GM21360 (cell line): ENCODE measurements around the gene ATG4D.

Experiments
- ATAC-seq: cut with Tn5 transposase; IDR thresholded peaks from one replicate; pipeline ENCODE4 v1.9.1; 2021; ENCODE audit warnings: mild to moderate bottlenecking, moderate library complexity; ENCODE audit not compliant: unreplicated experiment

The ATG4D gene

DNA sequence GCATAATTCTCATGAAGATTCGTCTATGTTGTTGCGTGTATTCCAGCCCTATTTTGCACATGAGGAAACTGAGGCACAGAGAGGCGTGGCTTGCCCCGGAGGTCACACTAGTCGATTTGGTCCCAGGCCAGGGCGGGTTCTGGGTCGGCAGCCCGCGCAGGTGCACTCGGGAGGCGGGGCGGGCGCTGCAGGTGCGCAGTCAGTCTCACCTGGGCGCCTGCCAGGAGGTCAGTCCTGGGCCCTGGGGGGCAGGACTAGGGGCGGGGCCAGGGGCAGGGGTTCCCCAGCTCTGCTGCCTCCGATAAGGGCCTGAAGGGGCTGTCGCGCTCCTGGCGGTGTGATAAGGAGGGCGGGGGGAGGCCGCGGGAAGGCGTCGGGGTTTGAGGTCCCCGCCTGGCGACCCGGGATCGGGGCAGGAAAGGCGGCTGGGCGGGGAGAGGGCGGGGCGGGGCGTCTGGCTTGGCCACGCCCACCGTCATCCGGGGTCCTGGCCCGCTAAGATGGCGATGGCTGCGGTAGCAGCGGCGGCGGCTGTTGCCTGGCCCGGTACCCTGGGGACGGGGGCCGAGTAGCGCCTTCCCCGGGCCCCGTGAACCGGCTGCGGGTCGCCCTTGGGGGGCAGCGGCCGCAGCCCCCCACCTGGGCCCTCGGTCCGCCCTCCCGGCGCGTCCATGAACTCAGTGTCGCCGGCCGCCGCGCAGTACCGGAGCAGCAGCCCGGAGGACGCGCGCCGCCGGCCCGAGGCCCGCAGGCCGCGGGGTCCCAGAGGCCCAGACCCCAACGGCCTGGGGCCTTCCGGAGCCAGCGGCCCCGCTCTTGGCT, at the start of gene ATG4D:
Gene ATG4D (plus strand): TSS at position 485 of the 822 bp plus-strand sequence. CDS start 187 bp downstream, at position 672.
- peak; percentile 50 for ATAC-seq

DNA sequence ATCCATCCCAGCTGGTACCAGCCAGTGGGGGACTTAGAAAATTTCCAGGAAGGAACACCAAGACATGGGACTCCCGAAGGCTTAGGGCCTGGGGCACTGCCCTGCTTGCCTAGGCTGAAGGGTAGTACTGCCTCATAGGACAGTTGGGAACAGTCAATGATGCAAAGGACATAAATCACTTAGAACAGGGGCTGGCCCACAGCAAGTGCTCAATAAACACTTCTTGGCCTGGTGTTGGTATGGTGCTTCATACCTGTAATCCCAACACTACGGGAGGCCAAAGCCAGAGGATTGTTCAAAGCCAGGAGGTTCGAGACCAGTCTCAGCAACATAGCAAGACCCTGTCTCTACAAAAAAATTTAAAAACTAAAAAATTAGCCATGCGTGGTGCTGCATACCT, 46.3 kb upstream of the ATG4D start:
- no peak for ATAC-seq

DNA sequence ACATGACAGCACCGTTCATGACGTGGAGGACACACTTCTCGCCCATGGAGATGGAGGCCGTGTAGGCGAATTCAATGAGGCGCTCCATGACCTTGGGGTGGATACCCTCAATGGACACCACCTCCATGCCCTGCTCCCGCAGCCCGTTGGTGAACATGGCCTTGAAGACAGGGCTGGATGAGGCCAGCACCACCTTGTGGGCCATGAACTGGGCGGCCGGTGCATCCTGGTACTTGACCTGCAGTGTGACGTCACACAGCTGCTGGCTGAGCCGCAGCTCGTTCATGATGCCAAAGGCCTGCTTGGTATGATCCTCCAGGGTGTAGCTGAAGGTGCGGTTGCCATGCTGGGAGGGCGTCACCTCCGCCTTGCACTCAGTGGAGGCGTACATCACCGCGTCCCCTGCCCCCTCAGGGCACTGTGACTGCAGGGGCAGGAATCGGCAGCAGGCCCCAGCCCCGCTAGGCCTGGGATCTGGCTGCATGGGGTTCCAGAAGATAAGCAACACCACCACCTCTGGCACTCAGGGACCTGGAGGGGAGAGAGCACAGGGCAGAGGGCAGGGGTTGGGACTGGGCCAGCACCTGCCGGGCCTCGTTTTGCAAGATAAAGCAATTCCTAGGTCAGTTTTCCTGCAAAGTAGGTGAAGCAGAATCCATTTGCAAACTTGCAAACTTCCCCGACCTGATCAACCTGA, 44.0 kb upstream of the ATG4D start:
- no peak for ATAC-seq

DNA sequence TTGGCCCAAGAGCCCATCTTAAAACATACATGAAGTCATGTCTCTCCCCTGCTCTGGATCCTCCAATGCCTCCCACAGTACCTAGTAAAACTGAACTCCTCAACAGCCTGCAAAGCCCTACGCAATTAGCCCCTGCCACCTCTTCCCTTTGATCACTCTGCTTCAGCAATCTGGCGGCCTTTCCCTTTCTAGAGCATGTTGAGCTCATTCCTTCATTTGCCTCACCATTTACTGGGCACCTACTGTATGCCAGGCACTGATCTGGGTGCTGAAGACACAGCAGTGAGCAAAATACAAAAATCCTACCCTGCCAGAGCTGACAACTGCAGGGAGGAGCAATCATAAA, 43.5 kb upstream of the ATG4D start:
- ATAC-seq = no peak

DNA sequence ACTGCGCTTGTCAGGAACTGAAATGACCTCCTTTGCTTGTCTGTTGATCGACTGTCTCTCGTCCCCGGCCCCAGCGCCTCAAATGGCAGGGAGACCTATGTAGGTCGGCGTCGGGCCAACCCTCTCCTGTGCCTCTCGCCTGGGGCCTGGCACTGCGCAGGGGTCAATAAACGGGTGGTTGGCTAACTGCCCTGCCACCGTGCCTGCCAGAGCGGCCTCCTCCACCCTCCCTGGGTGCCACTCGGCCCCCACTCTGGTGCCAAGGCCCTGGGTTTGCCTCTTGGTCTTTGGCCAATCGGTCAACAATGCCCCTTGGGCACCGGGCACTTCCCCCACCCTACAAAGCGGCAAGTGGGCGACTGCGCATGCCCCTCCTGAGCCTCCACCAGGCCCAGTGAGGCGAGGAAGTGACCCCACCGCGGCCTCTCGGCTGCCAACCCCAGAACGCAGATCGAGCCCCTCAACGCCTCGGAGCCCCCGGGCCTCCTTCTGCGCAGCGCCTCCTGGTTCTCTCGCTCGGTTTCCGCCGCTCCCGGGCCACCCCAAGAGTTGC, 41.7 kb upstream of the ATG4D start:
- ATAC-seq = peak; percentile 31

DNA sequence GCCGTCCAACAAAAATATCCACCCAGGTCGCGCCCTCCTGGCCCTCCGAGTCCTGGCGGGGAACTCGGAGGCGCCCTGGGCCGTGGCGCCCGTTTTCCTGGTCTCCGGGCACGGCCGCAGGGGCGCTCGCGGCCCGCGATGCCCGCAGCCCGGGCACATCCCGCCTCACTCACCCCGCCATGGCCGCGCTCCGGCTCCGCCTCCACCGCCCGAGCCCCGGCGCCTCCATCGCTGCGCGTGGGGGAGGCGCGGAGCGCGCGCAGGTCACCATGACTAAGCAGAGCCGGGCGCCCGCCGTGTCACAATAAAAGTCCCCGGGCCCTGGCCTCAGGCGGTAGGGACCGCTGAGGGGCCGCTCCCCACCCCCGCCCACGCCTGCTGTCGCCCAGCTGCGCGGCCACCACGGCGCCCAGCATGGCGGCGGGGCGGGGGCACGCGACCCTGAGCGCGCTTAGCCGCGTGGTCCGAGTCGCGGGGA, 41.1 kb upstream of the ATG4D start:
- peak; percentile 71 for ATAC-seq

DNA sequence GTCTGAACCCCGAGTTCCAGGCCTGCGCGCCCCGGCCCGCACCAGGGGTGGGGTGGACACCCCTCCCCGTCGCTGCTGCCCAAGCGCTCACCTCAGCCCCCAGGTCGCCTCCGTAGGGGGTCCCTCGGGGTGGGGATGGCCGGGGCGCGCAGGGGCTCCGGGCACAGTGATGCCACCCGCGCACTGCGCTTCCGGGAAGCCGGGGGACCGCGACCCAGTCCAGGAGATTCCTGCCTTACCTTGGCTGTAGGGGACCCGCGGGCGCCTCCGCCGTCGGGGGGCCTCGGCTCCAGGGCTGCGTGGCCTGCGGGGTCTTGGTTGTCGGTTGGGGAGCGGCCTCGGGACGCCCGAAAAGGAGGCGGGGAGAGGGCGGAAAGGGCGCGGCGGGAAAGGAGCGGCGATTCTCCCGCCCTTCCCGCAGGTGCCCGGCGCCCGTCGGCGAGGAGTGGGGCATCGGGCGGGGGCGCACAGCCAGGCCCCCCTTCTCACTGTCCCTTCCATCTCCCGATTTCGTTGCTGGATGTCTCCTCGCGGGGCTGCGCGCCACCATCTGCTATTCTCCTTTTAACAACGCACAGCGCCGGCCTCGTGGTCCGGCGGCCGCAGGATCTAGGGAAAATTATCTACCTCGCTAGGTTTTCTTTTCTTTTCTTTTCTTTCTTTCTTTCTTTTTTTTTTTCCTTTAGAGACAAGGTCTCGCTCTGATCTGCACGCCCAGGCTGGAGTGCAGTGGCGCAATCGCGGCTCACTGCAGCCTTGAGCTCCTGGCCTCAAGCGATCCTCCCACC, 40.5 kb upstream of the ATG4D start, which contains the start of gene KEAP1:
Gene KEAP1 (minus strand): TSS at position 355 of the 788 bp plus-strand sequence. CDS start 3,323 bp downstream, outside the sequence.
- peak; percentile 13 for ATAC-seq

DNA sequence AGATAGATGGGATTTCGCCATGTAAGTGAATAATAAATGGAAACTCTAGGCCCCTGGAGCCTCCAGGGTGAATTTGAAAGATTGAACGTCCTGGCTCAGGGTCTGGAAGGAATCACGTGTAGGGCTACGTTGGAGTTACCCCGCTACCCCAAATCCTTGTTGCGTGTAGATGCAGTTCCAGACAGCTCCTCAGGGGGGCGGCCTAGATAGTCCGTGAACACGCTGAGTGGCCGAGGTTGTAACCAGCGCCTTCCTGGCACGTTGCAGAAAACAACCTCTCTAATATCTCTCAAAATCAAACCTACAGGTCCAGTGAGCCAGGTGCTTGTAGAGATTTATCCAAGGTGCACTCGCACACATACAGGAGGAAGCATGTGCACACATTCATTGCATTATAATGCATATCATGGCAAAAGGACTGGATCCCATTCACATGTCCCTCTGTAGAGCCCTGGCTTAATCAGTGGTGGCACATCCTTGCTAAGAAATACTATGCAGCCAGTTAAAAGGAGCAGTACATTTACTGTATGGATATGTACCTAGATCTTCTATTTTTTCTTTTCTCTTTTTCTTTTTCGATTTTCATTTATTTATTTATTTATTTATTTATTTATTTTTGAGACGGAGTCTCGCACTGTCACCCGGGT, 38.0 kb upstream of the ATG4D start:
- no peak for ATAC-seq

DNA sequence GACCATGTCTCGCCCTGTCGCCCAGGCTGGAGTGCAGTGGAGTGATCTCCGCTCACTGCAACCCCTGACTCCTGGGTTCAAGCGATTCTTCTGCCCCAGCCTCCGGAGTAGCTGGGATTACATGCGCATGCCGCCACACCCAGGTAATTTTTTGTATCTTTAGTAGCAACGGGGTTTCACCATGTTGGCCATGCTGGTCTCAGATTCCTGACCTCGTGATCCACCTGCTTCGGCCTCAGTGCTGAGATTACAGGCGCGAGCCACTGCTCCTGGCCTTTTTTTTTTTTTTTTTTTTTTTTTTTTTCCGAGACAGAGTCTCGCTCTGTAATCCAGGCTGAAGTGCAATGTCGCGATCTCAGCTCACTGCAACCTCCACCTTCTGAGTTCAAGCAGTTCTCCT, 35.7 kb upstream of the ATG4D start:
- ATAC-seq = no peak

DNA sequence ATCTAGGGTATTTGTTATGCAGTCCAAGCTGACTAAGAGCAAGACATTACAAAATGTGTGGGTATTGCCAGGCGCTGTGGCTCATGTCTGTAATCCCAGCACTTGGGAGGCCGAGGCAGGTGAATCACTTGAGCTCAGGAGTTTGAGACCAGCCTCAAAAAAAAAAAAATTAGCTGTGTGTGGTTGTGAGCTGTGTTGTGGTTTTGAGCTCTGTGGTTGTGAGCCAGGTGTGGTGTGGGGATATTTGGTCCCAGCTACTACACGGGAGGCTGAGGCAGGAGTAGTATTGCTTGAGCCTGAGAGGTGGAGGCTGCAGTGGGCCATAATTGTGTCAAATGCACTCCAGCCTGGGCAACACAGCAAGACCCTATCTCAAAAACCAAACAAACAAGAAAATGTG, 35.0 kb upstream of the ATG4D start:
- no peak for ATAC-seq

DNA sequence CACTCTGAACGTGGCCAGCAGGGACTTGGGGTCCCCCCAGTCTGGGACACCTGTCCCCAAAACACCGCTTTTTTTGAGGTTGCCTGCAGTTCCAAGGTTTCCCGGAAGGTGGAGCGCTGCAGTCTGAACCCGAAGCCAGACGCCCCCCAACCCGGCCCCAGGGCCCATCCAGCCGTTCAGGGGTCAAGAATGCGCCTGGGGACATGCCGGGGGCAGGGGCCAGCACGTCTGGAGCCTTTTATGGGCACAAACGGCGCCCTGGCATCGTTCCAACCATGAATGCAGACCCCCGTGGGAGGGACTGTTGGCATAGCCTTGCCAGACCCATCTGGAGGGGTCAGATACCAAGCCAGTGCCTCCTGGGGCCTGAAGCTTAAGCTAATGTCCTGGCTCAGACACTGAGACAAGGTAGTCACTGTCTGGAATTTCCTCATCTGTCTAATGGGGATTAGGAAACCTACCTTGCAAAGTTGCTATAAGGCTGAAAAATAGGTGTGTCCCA, 33.4 kb upstream of the ATG4D start:
- no peak for ATAC-seq

DNA sequence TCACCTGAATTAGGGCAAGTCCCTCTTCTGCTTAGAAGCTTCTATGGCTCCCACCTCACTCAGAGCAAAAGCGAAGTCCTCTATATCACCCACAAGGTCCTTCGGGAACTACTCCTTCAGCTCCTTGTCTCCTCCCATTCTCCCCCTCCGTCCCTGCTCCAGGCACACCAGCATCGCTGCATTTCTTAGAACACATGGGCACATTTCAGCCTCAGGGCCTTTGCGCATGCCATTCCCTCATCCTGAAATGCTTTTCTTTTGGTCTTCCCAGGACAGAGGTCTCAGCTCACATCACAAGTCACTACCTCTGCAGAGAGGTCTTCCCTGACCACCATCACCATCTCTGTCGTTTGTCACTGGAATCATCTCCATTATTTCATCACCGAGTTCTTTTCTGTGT, 30.5 kb upstream of the ATG4D start:
- no peak for ATAC-seq

DNA sequence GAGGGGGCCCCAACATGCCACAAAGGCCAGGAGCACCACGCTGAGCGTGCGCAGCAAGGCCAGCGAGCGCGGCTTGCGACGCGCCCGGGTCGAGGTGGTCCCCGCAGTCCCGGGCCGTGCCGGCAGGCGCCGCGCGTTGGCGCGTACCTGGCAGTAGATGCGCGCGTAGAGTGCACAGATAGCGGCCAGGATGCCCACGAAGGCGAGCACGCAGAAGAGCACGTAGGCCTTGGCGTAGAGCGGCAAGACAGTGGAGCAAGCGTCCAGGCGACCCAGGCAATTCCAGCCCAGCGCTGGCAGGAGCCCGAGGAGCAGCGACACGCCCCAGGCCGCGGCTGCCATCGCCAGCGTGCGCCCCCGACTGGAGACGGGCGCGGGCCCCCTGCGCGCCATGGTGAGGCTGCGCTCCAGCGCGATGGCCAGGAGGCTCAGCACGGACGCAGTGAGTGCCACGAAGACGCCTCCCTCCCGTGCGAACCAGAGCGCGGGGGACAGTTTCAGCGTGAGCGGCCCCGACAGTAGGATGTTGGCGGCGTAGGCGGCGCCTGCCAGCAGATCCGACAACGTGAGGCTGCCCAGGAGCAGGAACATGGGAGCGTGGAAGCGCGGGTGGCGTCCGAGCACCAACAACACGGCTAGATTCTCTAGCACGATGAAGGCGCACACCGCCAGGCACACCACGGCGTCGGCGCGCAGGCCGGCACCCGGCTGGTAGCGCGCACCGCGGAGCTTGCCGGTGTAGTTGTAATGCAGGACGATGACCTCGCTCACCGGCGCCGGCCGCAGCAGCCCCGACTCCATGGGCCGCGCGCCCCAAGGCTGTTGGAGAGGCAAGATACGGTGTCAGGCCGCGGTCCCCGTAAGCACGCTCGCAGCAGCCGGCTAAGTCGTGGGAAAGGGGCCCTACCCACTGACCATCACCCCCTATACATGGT, 29.2 kb upstream of the ATG4D start:
- no peak for ATAC-seq

DNA sequence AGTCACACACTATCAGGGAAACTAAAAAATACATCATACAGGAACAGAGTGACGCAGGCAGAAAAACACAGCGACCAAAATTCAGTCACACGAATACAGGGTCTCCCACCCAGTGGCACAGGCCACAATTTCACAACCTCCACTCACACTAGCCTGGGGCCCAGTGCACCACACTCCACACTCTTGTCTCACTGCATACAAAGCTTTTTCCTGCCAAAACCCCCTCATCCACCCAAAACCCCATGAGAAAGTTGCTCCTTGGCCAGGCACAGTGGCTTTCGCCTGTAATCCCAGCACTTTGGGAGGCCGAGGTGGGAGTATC, 27.7 kb upstream of the ATG4D start:
- no peak for ATAC-seq

DNA sequence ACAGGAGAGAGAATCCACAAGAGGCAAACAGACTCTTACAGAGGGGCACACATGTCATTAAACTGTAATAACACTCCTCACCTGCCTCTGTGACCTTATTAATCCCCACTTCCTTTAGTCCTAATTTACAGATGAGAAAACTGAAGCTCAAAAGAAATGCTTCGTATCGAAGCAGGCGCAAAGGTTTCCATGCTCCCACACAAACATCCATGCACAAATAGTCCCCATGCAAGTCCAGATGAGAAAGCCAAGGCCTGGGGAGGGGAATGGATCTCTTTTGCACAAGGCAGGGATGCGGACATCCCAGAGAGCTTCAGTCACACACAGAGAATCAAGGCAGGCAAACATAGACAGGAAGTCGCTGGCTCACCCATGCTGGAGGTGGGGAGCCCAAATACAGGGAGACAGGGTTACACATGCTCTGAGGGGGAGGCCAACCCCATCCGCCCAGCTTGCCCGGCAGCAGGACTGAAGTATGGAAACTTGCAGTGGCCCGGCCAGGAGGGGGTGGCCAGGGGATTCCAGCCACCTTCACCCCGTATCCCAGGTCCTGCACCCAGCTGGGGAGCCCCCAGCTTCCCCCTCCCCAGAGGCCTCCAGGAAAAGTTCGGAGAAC, 26.9 kb upstream of the ATG4D start:
- ATAC-seq = no peak

DNA sequence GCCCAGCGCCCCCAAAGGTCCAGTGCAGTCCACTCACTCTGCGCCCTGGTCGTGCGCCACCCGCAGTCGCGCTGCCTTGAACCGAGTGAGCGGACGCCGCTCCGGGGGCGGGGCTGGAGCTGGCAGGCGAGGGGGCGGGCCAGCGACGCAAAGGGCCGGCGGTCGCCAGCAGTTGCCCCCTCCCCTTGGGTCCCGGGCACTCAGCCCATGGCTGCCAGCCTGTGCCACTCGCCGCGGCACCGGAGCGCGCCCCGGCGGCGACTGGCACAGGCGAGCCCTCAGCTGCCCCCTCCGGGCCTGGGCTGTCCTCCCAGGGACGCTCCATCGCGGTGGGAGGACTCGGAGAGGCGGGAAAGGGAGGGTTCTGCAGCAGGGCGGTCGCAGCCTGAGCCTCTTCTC, 26.3 kb upstream of the ATG4D start, which contains the start of gene S1PR5:
Gene S1PR5 (minus strand): TSS at position 87 of the 399 bp plus-strand sequence. CDS start 2,436 bp downstream, outside the sequence.
- no peak for ATAC-seq

DNA sequence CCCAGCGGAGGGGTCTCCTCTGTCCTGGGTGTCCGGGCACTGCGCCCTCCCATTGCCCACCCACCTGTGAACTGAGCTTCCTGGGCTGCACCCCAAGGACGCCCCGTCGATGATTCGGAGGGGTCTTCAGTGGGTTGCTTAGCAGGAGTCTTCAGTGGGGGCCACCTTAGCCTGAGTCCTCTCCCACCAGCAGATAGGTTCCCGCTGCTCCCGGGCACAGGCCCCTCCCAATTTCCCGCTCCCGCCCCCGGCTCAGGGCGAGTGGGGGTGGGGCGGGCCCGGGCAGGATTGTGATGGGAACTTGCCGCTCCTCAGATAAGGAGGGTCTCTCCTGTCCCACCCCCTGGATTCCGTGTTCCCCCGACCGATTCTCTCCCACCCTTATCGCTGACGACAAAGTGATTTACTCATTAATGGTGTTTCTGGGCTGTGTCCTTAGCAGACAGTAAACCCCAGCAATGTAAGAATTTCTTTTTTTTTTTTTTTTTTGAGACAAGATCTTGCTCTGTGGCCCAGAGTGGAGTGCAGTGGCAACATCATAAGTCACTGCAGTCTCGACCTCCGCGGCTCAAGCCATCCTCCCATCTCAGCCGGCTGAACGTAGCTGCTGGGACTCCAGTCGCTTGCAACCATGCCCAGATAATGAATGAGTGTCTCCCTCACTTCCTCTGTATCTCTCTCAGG, 25.8 kb upstream of the ATG4D start:
- no peak for ATAC-seq
